Measurements from ENCODE around the gene MACF1.
A peak's percentile ranks its signal among the peaks of the same experiment; 100 is the strongest.

MACF1 gene

GRCh38 chr1:39288735-39289465, 84.4 kb downstream of the MACF1 start:
- Mint-ChIP-seq H3K27ac (no peak overlapping the region), H3K4me1 (no peaks in the 10 kb centered on the region), H3K27me3 (ENCODE audit: low read depth) (no peaks in the 10 kb centered on the region), H3K9me3 (no peaks in the 10 kb centered on the region), H3K4me3 (no peak overlapping the region), H3K36me3 (ENCODE audit: low read depth) (peaks cover 81% of the 10 kb centered on the region)
- TF ChIP-seq CTCF (IDR thresholded peaks at IDR 0.05; ENCODE audit: unreplicated experiment in 3 of 3): no peak

GRCh38 chr1:39292401-39292800, 87.9 kb downstream of the MACF1 start:
- H3K4me1 Mint-ChIP-seq: no peaks in the 10 kb centered on the region
- H3K27ac Mint-ChIP-seq: no peak overlapping the region
- H3K4me3 Mint-ChIP-seq: no peak overlapping the region
- no peaks in the 10 kb centered on the region for H3K9me3 Mint-ChIP-seq
- no peak for TF ChIP-seq CTCF (IDR thresholded peaks at IDR 0.05; ENCODE audit: unreplicated experiment in 3 of 3)
- no peaks in the 10 kb centered on the region for H3K27me3 Mint-ChIP-seq (ENCODE audit: low read depth)
- H3K36me3 Mint-ChIP-seq (ENCODE audit: low read depth): peaks cover 81% of the 10 kb centered on the region

- Mint-ChIP-seq H3K27me3 (ENCODE audit: low read depth) (no peaks in the 10 kb centered on the region), H3K36me3 (ENCODE audit: low read depth) (peaks cover 81% of the 10 kb centered on the region), H3K4me1 (no peaks in the 10 kb centered on the region), H3K27ac (peak overlapping the region in 1 of 3 experiments; percentile 25), H3K4me3 (no peak overlapping the region), H3K9me3 (no peaks in the 10 kb centered on the region)
- no peak for TF ChIP-seq CTCF (IDR thresholded peaks at IDR 0.05; ENCODE audit: unreplicated experiment in 3 of 3)
These were observed 89.0 kb downstream of the MACF1 start for GRCh38 chr1:39293375-39294070.

GRCh38 chr1:39294531-39294930, 90.0 kb downstream of the MACF1 start:
- TF ChIP-seq CTCF (IDR thresholded peaks at IDR 0.05; ENCODE audit: unreplicated experiment in 3 of 3): no peak
- H3K27me3 Mint-ChIP-seq (ENCODE audit: low read depth): no peaks in the 10 kb centered on the region
- no peak overlapping the region for H3K4me3 Mint-ChIP-seq
- no peaks in the 10 kb centered on the region for H3K9me3 Mint-ChIP-seq
- H3K36me3 Mint-ChIP-seq (ENCODE audit: low read depth): peaks cover 79% of the 10 kb centered on the region
- no peaks in the 10 kb centered on the region for H3K4me1 Mint-ChIP-seq
- no peak overlapping the region for H3K27ac Mint-ChIP-seq

GRCh38 chr1:39295901-39296300, 91.4 kb downstream of the MACF1 start:
- Mint-ChIP-seq H3K4me1 (no peaks in the 10 kb centered on the region), H3K4me3 (no peak overlapping the region), H3K36me3 (ENCODE audit: low read depth) (peaks cover 83% of the 10 kb centered on the region), H3K27me3 (ENCODE audit: low read depth) (no peaks in the 10 kb centered on the region), H3K9me3 (no peaks in the 10 kb centered on the region), H3K27ac (no peak overlapping the region)
- TF ChIP-seq CTCF (IDR thresholded peaks at IDR 0.05; ENCODE audit: unreplicated experiment in 3 of 3): no peak

- Mint-ChIP-seq H3K27ac (no peak overlapping the region), H3K27me3 (ENCODE audit: low read depth) (no peaks in the 10 kb centered on the region), H3K4me1 (no peaks in the 10 kb centered on the region), H3K4me3 (no peak overlapping the region), H3K36me3 (ENCODE audit: low read depth) (peaks cover 82% of the 10 kb centered on the region), H3K9me3 (no peaks in the 10 kb centered on the region)
- no peak for TF ChIP-seq CTCF (IDR thresholded peaks at IDR 0.05; ENCODE audit: unreplicated experiment in 3 of 3)
These were observed 93.1 kb downstream of the MACF1 start for GRCh38 chr1:39297551-39297950.
